ENCODE data around the gene PDSS2.
"Not testable (repeated sequence)": the region's sequence is repeated elsewhere in the genome, so short reads cannot be mapped to it uniquely, and the experiment has no call there.

Gene PDSS2

GRCh38 chr6:107368471-107368870 lies 90.9 kb downstream of the PDSS2 start:
- DNase-seq (ENCODE audit: low read depth in 1 of 2, low spot score in 1 of 2) = no peak

GRCh38 chr6:107364173-107364572 lies 95.2 kb downstream of the PDSS2 start:
- not testable (repeated sequence) for DNase-seq (ENCODE audit: low read depth in 1 of 2, low spot score in 1 of 2)

- DNase-seq (ENCODE audit: low read depth in 1 of 2, low spot score in 1 of 2) = no peak
These were observed 97.4 kb downstream of the PDSS2 start for GRCh38 chr6:107361753-107362604.

GRCh38 chr6:107360476-107360875 lies 98.9 kb downstream of the PDSS2 start:
- no peak for DNase-seq (ENCODE audit: low read depth in 1 of 2, low spot score in 1 of 2)

- DNase-seq (ENCODE audit: low read depth in 1 of 2, low spot score in 1 of 2) = no peak
These were observed 101.5 kb downstream of the PDSS2 start for GRCh38 chr6:107357842-107358241.

GRCh38 chr6:107357031-107357430 lies 102.3 kb downstream of the PDSS2 start:
- no peak for DNase-seq (ENCODE audit: low read depth in 1 of 2, low spot score in 1 of 2)

GRCh38 chr6:107355659-107356058 lies 103.7 kb downstream of the PDSS2 start:
- no peak for DNase-seq (ENCODE audit: low read depth in 1 of 2, low spot score in 1 of 2)

GRCh38 chr6:107354451-107354850 lies 104.9 kb downstream of the PDSS2 start:
- no peak for DNase-seq (ENCODE audit: low read depth in 1 of 2, low spot score in 1 of 2)

- no peak for DNase-seq (ENCODE audit: low read depth in 1 of 2, low spot score in 1 of 2)
These were observed 105.5 kb downstream of the PDSS2 start for GRCh38 chr6:107353773-107354382.

GRCh38 chr6:107348224-107348623 lies 111.1 kb downstream of the PDSS2 start:
- no peak for DNase-seq (ENCODE audit: low read depth in 1 of 2, low spot score in 1 of 2)

- DNase-seq (ENCODE audit: low read depth in 1 of 2, low spot score in 1 of 2) = no peak
These were observed 114.0 kb downstream of the PDSS2 start for GRCh38 chr6:107345393-107345792.

GRCh38 chr6:107344981-107345380 lies 114.4 kb downstream of the PDSS2 start:
- DNase-seq (ENCODE audit: low read depth in 1 of 2, low spot score in 1 of 2) = no peak

GRCh38 chr6:107344383-107344782 lies 115.0 kb downstream of the PDSS2 start:
- DNase-seq (ENCODE audit: low read depth in 1 of 2, low spot score in 1 of 2) = no peak

GRCh38 chr6:107342144-107342543 lies 117.2 kb downstream of the PDSS2 start:
- DNase-seq (ENCODE audit: low read depth in 1 of 2, low spot score in 1 of 2) = no peak

GRCh38 chr6:107340881-107341280 lies 118.5 kb downstream of the PDSS2 start:
- no peak for DNase-seq (ENCODE audit: low read depth in 1 of 2, low spot score in 1 of 2)

GRCh38 chr6:107337191-107337741 lies 122.1 kb downstream of the PDSS2 start:
- no peak for DNase-seq (ENCODE audit: low read depth in 1 of 2, low spot score in 1 of 2)

GRCh38 chr6:107334026-107334425 lies 125.3 kb downstream of the PDSS2 start:
- no peak for DNase-seq (ENCODE audit: low read depth in 1 of 2, low spot score in 1 of 2)

- DNase-seq (ENCODE audit: low read depth in 1 of 2, low spot score in 1 of 2) = no peak
These were observed 125.9 kb downstream of the PDSS2 start for GRCh38 chr6:107333491-107333890.

GRCh38 chr6:107331409-107332386 lies 127.7 kb downstream of the PDSS2 start:
- DNase-seq (ENCODE audit: low read depth in 1 of 2, low spot score in 1 of 2) = no peak

- DNase-seq (ENCODE audit: low read depth in 1 of 2, low spot score in 1 of 2) = no peak
These were observed 129.2 kb downstream of the PDSS2 start for GRCh38 chr6:107330168-107330567.

All from activated CD4-positive, alpha-beta T cell treated with anti-CD3 and anti-CD28 coated beads, Interleukin-2, amount 50 U/mL, for 24 hours (primary cell).